D721Med (cell line): Measurements from ENCODE around the gene LPCAT1.

Source experiments
- DNase-seq: peaks from one replicate; pipeline ENCODE4 v3.0.0; 2011; ENCODE audit warnings: low spot score; ENCODE audit not compliant: insufficient read length
- FAIRE-seq: peaks from 2 replicates; lab custom pipeline; 2011; peaks lifted over from hg19 to GRCh38; lab: Jason Lieb, UNC
- TF ChIP-seq, protein P1 (sequence below): IDR thresholded peaks from 2 replicates; pipeline ENCODE4 v1.5.1; 2012; ENCODE audit warnings: mild to moderate bottlenecking, control low read depth; ENCODE audit not compliant: insufficient read depth; ENCODE audit errors: missing control alignments

LPCAT1 gene

DNA sequence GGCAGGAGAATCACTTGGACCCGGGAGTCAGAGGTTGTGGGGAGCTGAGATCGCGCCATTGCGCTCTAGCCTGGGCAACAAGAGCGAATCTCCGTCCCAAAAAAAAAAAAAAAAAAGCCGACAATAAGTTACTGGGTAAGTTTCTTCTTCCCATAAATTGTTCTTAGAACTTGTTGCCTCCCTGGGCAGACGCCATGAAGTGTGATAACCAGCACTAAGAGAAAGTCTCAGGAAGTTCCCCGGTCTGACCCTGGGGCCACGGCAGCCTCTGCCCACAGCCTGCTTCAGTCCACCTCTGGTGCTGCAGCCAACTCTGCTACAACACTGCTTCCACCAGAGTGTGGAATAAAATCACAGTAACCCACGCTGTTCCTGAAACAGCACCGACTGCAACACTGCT lies 19.1 kb downstream of the LPCAT1 start:
- TF ChIP-seq, protein P1, sequence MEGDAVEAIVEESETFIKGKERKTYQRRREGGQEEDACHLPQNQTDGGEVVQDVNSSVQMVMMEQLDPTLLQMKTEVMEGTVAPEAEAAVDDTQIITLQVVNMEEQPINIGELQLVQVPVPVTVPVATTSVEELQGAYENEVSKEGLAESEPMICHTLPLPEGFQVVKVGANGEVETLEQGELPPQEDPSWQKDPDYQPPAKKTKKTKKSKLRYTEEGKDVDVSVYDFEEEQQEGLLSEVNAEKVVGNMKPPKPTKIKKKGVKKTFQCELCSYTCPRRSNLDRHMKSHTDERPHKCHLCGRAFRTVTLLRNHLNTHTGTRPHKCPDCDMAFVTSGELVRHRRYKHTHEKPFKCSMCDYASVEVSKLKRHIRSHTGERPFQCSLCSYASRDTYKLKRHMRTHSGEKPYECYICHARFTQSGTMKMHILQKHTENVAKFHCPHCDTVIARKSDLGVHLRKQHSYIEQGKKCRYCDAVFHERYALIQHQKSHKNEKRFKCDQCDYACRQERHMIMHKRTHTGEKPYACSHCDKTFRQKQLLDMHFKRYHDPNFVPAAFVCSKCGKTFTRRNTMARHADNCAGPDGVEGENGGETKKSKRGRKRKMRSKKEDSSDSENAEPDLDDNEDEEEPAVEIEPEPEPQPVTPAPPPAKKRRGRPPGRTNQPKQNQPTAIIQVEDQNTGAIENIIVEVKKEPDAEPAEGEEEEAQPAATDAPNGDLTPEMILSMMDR = no peak
- DNase-seq (no peak), FAIRE-seq (no peak)

DNA sequence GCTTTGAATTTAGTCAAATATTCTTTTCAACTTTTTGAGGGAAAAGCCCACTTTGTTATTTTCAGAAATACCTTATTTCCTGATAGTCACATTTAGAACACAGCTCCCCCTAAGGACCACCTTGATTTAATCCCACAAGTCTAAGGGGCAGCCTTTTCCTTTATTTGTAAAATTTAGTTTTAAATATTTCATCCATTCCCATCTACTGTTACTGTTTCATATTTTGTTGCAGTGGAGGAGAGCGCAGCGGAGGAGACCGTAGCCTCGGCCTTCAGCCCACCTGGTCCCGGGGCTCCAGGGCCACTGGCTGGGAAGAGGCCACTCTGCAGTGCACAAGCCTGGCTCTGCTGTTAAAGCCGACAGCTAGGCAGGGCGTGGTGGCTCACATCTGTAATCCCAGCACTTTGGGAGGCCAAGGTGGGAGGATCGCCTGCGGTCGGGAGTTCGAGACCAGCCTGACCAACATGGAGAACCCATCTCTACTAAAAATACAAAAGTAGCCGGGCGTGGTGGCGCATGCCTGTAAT lies 19.6 kb downstream of the LPCAT1 start:
- FAIRE-seq (no peak), DNase-seq (no peak)
- TF ChIP-seq, protein P1 = no peak

DNA sequence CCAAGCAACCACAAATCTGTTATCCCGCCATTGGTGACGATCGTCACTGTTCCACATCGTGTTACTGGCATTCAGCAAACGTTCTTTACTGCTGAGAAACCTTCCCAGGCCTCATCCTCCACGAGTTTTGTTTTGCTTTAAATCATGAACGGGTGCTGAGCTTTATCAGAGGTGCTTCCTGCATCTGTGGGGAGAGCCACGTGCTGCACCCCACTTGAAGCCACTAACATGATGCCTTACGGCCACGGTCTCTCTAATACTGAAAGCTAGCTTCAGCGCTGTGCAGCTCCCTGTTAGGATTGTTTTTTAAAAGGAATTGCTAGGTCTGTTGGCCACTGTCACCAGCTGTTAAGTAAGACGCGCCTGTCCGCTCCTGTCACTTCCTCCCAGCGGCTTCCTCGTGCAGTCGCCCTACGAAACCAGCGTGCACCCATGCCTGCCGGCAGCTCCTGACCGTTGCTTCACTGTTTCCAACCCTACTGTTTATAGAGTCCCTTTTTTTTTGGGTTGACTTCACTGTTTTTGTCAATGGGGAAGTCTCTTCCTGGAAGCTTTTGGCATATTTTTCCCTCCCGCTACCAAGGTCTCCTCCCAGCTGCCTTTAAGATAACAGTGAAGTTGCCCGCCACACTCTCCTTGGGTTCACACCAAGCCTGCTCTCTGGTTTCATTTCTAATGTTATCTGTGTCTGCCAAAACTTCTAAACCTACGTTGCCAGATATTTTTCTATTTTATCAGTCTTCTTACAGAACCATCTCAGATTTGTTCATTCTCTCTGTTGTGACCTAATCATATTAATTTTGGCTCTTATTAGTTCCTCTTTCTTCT lies 20.3 kb downstream of the LPCAT1 start:
- no peak for DNase-seq
- TF ChIP-seq, protein P1 = no peak
- FAIRE-seq = no peak

DNA sequence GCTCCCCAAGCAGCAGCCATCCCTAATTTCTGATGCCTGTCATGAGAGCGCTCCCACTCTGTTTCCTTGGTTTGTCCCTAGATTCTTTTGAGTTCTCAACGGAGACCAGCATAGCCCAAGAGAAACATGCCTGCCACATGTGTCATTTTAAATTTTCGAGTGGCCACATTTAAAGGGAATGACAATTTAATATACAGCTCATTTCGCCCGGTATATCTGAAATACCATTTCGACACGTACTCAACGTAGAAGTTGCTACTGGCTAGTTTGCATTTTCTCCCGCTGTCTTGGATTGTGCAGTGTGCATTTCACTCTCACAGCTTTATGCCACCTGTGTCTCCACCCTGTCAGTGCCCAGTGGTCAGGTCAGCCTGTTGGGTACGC lies 21.0 kb downstream of the LPCAT1 start:
- no peak for FAIRE-seq
- DNase-seq = no peak
- TF ChIP-seq, protein P1 = no peak

DNA sequence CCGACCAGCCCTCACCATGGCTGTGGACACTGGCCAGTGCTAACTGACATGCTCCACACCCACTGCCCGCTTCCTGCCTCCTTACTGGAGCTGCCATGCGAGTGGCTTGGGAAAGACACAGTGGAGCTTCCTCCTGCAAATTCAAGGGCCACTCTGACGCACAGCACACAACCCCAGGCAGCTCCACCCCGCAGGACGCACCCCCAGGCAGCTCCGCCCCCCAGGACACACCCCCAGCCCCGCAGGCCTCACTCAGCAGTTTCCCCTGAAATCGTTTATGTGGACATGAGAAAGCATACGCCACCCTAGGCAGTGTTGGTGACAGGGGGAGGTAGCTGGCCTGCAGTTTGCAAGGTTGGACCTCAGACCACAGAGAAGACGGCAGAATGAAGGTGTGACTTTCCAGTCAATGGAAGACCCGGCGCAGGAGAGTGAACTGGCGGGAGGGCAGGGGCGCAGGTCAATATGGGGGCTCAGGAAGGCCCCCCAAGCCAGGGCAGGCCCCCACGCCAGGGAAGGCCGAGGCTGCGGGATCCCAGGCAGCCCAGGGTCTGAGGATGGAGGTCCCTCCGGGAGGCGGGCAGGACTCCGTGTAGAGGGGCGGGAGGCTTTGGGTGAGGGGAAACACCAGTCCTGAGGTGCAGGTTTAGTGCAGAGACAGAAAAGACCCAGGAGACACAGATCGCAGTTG lies 21.6 kb downstream of the LPCAT1 start:
- FAIRE-seq (no peak), DNase-seq (no peak)
- TF ChIP-seq, protein P1 = no peak

DNA sequence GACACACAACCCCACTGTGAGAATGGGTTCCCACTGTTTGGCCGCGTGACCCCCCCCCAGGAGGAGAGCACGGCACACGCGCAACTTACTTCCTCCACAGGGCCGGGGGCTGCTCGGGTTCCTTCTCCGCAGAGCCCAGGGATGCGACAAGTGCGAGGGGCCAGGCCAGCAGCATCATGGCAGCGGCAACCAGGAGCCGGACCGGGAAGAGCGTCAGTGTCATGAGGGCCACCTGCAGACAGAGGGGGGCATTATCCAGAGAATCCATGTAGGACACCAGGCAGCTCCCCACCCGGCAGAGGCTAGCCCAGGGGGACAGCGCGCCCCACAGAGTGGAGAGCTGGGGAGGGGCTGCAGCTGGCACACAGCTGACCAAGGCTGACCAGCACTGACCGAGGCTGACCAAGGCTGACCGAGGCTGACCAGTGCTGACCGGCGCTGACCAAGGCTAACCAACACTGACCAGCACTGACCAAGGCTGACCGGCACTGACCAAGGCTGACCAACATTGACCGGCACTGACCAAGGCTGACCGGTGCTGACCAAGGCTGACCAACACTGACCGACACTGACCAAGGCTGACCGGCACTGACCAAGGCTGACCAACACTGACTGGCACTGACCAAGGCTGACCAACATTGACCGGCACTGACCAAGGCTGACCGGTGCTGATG lies 22.3 kb downstream of the LPCAT1 start:
- TF ChIP-seq, protein P1 = no peak
- DNase-seq (no peak), FAIRE-seq (no peak)
